ENCODE results near the gene ADAM22.

- TF ChIP-seq TAF1 (IDR thresholded peaks at IDR 0.05; ENCODE audit: low read depth) (no peak), EZH2 (IDR thresholded peaks at IDR 0.05; ENCODE audit: borderline replicate concordance, insufficient read depth, low read length, poor library complexity, severe bottlenecking) (no peak), CTCF (IDR thresholded peaks at IDR 0.05; ENCODE audit: poor library complexity, severe bottlenecking) (peak; percentile 98), EP300 (conservative IDR thresholded peaks at IDR 0.05; ENCODE audit: poor library complexity, severe bottlenecking) (peak; percentile 41)
Measured at GRCh38 chr7:88243345-88243909, 309.4 kb downstream of the ADAM22 start.
